ENCODE measurements around the gene NCCRP1.

- TF ChIP-seq CTCF (IDR thresholded peaks at IDR 0.05) = no peak
- no peak for TF ChIP-seq POLR2A (IDR thresholded peaks at IDR 0.05)
Measured at GRCh38 chr19:39150807-39151600, 45.8 kb upstream of the NCCRP1 start.
